ENCODE measurements around the gene CFAP97D1. TPM values are rescaled to one million over a fixed set of nuclear protein-coding genes. Genes with fewer than 3 reads are reported as not detected.

The CFAP97D1 gene
- total and polyA plus RNA-seq, 10 of the 15 experiments (the other 5 are each of a cell fraction or from before 2014, with no cell fraction given): 0.13 TPM; not detected in 9

- no peak overlapping the region for H3K4me3 ChIP-seq
- RAD21 ChIA-PET (ENCODE audit: unreplicated experiment): no interaction called here
- no peak overlapping the region for H3K9ac ChIP-seq (ENCODE audit: control insufficient read depth, insufficient read depth, low read length)
- BruUV-seq (replicated peaks): no TSS peak
- in situ Hi-C loops (cut with MboI): no loop called here
- no peak overlapping the region for H3K27ac ChIP-seq (ENCODE audit: control insufficient read depth, insufficient read depth)
- no peaks in the 10 kb centered on the region for H3K79me2 ChIP-seq (ENCODE audit: control insufficient read depth, insufficient read depth, low read length)
- H3K9me3 ChIP-seq (replicated peaks; ENCODE audit: control insufficient read depth, insufficient read depth, low read length): no peaks in the 10 kb centered on the region
- SMC1A ChIA-PET (ENCODE audit: uncharacterized antibody, unreplicated experiment): no interaction called here
- no peak overlapping the region for H3K4me2 ChIP-seq (ENCODE audit: control insufficient read depth, insufficient read depth)
- DNase-seq (ENCODE audit: low read depth, low spot score) (no peak), ATAC-seq (no peak), FAIRE-seq (no peak)
- H3K27me3 ChIP-seq (replicated peaks in 1 of 2; ENCODE audit: control insufficient read depth in 2 of 2, insufficient read depth in 2 of 2, low read length in 1 of 2): peaks cover 2 to 3% of the 10 kb centered on the region in 2 experiments
- no peaks in the 10 kb centered on the region for H4K20me1 ChIP-seq (ENCODE audit: control insufficient read depth, insufficient read depth)
- intact Hi-C loops (cut with micrococcal nuclease; ENCODE audit: unreplicated experiment): no loop called here
- H3K36me3 ChIP-seq (ENCODE audit: control insufficient read depth in 2 of 2, insufficient read depth in 2 of 2, low read length in 1 of 2): no peaks in the 10 kb centered on the region
- 48% methylated on average over 12 of the region's 12 CpGs for WGBS (ENCODE audit: insufficient coverage, insufficient replicate concordance, low lambda C conversion rate, missing lambda C conversion rate)
- TF ChIP-seq ATF2 (IDR thresholded peaks at IDR 0.05; ENCODE audit: low read length) (no peak), ASH2L (IDR thresholded peaks at IDR 0.05; ENCODE audit: borderline replicate concordance, low read depth) (no peak), NR2F1 (conservative IDR thresholded peaks at IDR 0.05) (no peak), BCL11A (IDR thresholded peaks at IDR 0.05; ENCODE audit: low read depth, low read length) (no peak), BMI1 (IDR thresholded peaks at IDR 0.05; ENCODE audit: borderline replicate concordance) (no peak), TARDBP (IDR thresholded peaks at IDR 0.05; ENCODE audit: borderline replicate concordance) (no peak), SRF (IDR thresholded peaks at IDR 0.05; ENCODE audit: low read depth in 2 of 2, low read length in 2 of 2) (no peak), CBX3 (IDR thresholded peaks at IDR 0.05; ENCODE audit: borderline replicate concordance, low read depth) (no peak)
- TF ChIP-seq, protein P1, sequence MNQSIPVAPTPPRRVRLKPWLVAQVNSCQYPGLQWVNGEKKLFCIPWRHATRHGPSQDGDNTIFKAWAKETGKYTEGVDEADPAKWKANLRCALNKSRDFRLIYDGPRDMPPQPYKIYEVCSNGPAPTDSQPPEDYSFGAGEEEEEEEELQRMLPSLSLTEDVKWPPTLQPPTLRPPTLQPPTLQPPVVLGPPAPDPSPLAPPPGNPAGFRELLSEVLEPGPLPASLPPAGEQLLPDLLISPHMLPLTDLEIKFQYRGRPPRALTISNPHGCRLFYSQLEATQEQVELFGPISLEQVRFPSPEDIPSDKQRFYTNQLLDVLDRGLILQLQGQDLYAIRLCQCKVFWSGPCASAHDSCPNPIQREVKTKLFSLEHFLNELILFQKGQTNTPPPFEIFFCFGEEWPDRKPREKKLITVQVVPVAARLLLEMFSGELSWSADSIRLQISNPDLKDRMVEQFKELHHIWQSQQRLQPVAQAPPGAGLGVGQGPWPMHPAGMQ (IDR thresholded peaks at IDR 0.05; ENCODE audit: borderline replicate concordance): no peak
- no peaks in the 10 kb centered on the region for H3K4me1 ChIP-seq (ENCODE audit: control insufficient read depth, insufficient read depth, low read length)
- CTCF ChIA-PET: interaction anchor here (0.6 kb wide), 1 partner anchor 82 kb away, joined by 4 read pairs; no protein-coding TSS in a partner anchor
- POLR2A ChIA-PET: no interaction called here
- no peak overlapping the region for H2AFZ ChIP-seq (ENCODE audit: control insufficient read depth, low read depth, low read length)
Measured at GRCh38 chr17:43814026-43814425, 33.8 kb downstream of the CFAP97D1 start.

Measured in GM12878 (cell line).